ENCODE results near the gene RBM12. TPM values are rescaled to one million over a fixed set of nuclear protein-coding genes. Genes with fewer than 3 reads are reported as not detected.

Gene RBM12
- total and polyA plus RNA-seq, 11 donors, result 7.4 to 61.7 (median 43.0) TPM

DNA sequence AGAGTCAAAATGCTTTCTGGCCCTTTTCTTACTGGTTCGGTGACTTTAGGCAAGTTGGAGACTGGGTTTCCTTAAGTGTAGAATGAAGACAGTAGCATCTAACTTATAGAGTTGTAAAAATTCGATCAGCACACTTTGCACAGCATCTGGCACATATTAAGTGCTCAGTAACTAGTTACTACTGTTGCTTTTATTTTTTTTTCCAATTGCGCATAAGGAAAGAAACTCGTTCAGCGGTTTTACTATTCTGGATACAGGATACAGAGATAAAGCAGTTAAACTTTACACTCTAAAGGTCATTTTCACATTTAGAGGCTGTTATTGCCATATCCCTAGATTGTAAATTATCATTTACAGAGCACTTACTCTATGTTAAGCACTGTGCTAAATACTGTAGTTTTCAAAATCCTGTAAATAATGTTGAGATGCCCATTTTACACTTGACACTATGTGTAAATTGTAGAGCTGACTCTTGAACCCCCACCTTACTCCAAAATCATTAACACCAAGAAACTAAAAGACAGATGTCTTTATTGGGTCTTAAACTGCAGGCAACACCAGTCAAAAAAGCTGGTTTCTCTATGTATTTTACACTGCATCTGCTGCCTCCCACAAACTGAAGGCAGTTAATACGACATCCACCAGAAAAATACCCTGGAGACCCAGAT lies 35.4 kb upstream of the RBM12 start:
- WGBS, 4 donors, result 24 to 29% (median 26%) methylated on average over 6 of the region's 6 CpGs
- intact Hi-C loops (cut with DNase I), result loop anchor here in 4 of 10 donors (1.0 to 10.0 kb wide), 7 partner anchors 37 to 238 kb away; partner anchors contain the start of gene RBM39 (in 1 of the 4)
- Histone ChIP-seq H3K27me3 (no peaks in the 10 kb centered on the region), H3K36me3 (peaks cover 0 to 65% (median 60%) of the 10 kb centered on the region in 9 donors), H3K9me3 (no peaks in the 10 kb centered on the region), H3K4me3 (peak overlapping the region; percentile 68 to 99 (median 88)), H3K4me1 (peaks cover 4 to 31% (median 18%) of the 10 kb centered on the region in 12 donors), H3K27ac (peak overlapping the region; percentile 76 to 94 (median 91))
- TF ChIP-seq POLR2A (IDR thresholded peaks at IDR 0.05), result no peak
- TF ChIP-seq, protein P1, sequence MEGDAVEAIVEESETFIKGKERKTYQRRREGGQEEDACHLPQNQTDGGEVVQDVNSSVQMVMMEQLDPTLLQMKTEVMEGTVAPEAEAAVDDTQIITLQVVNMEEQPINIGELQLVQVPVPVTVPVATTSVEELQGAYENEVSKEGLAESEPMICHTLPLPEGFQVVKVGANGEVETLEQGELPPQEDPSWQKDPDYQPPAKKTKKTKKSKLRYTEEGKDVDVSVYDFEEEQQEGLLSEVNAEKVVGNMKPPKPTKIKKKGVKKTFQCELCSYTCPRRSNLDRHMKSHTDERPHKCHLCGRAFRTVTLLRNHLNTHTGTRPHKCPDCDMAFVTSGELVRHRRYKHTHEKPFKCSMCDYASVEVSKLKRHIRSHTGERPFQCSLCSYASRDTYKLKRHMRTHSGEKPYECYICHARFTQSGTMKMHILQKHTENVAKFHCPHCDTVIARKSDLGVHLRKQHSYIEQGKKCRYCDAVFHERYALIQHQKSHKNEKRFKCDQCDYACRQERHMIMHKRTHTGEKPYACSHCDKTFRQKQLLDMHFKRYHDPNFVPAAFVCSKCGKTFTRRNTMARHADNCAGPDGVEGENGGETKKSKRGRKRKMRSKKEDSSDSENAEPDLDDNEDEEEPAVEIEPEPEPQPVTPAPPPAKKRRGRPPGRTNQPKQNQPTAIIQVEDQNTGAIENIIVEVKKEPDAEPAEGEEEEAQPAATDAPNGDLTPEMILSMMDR (IDR thresholded peaks at IDR 0.05), result no peak
- ATAC-seq, result no peak
- no peak for DNase-seq

- no peaks in the 10 kb centered on the region for H3K9me3 ChIP-seq
- peak; percentile 6 to 71 for TF ChIP-seq POLR2A (IDR thresholded peaks at IDR 0.05)
- TF ChIP-seq, protein P1 (IDR thresholded peaks at IDR 0.05), result peak in 9 of 12 donors; percentile 14 to 51 (median 24)
- H3K27ac ChIP-seq, result peak within 1 kb of the TSS; percentile 76 to 94 (median 91)
- H3K27me3 ChIP-seq, result no peaks in the 10 kb centered on the region
- peak; percentile 86 to 95 (median 94) for ATAC-seq
- intact Hi-C loops (cut with DNase I), result loop anchor here in 3 of 10 donors (1.0 to 10.0 kb wide), 6 partner anchors 43 to 237 kb away; partner anchors contain the start of gene RBM39 (in 1 of the 3)
- H3K4me1 ChIP-seq, result peaks cover 4 to 29% (median 17%) of the 10 kb centered on the region in 12 donors
- 0% methylated on average over 40 to 81 of the region's 81 CpGs for WGBS, 4 donors
- peaks cover 0 to 65% (median 60%) of the 10 kb centered on the region in 9 donors for H3K36me3 ChIP-seq
- DNase-seq, result peak; percentile 85 to 93 (median 89)
- H3K4me3 ChIP-seq, result peak within 1 kb of the TSS; percentile 68 to 99 (median 88)
Measured at GRCh38 chr20:35699127-35699956, 34.6 kb upstream of the RBM12 start, which contains the start of the genes NFS1 and ROMO1. Gene NFS1 (minus strand): TSS chr20:35699352. CDS start chr20:35699288, 64 bp downstream. Gene ROMO1 (plus strand): TSS chr20:35699405. CDS start chr20:35699633, 228 bp downstream.

DNA sequence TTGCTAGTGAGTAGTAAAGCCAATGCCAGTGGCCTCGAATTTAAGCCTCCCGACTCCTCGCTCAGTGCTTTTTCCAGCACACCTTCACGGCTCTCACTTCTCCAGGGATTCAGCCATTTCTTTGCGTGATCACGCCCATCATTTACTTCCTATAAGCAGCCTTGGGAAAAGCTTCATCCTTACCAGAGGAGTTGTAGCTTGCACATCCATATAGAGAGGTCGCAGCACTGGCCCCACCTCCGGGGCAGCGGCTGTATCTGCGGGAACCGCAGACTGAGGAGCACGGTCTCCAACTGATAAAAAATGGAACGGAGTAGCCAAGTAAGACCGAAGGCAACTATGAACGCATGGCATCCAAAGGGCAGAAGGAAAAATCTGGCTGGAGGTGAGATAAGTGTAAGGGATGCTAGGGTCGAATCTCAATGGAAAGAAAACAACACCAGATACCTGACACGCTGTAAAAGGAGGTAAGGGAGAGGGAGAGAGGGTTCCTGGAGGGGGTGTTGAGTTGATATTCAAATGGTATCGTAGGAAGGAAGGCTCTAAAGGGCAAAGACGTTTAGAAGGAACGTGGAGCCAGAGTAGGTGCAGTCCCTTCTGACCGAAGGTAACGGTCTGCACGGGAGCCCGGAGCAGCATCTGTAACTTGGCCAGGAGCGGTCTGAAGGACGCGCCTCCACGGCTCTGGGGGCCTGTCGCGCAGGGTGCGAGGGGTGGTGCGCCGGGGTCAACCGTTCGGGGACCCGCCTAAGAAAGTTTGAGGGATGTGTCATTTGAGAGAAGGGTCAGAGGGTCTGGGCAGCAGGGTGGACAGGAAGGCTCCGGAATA lies 33.8 kb upstream of the RBM12 start:
- peak overlapping the region; percentile 68 to 99 (median 88) for H3K4me3 ChIP-seq
- H3K9me3 ChIP-seq, result no peaks in the 10 kb centered on the region
- intact Hi-C loops (cut with DNase I), result loop anchor here in 3 of 10 donors (1.0 to 10.0 kb wide), 6 partner anchors 44 to 236 kb away; partner anchors contain the start of gene RBM39 (in 1 of the 3)
- ATAC-seq (peak; percentile 13 to 54 (median 42)), DNase-seq (peak in 1 of 5 donors; percentile 38)
- H3K36me3 ChIP-seq, result peaks cover 0 to 65% (median 60%) of the 10 kb centered on the region in 9 donors
- H3K4me1 ChIP-seq, result peaks cover 4 to 26% (median 17%) of the 10 kb centered on the region in 12 donors
- peak overlapping the region; percentile 76 to 94 (median 91) for H3K27ac ChIP-seq
- no peaks in the 10 kb centered on the region for H3K27me3 ChIP-seq
- TF ChIP-seq, protein P1 (IDR thresholded peaks at IDR 0.05), result no peak
- TF ChIP-seq POLR2A (IDR thresholded peaks at IDR 0.05), result no peak
- 5 to 8% (median 7%) methylated on average over 36 to 37 of the region's 37 CpGs for WGBS, 4 donors

Measured in heart left ventricle (tissue), 16 donors.